SK-N-SH treated with all-trans-retinoic acid at 6 μM for 48 hours (cell line): Measurements from ENCODE around the gene RAD51AP1.

ENCODE experiments used
- BACH2 ChIP-seq: fragments of 250-450 bp; sonication (Bioruptor Pico); IDR thresholded peaks from 2 replicates; pipeline ENCODE4 v1.9.0; 2021; ENCODE audit warnings: mild to moderate bottlenecking, borderline replicate concordance
- CSDC2 ChIP-seq: fragments of 250-450 bp; sonication (Bioruptor Pico); IDR thresholded peaks from 2 replicates; pipeline ENCODE4 v1.5.0; 2020; ENCODE audit warnings: mild to moderate bottlenecking, moderate library complexity
- RARB ChIP-seq: fragments of 250-450 bp; sonication (Bioruptor Pico); IDR thresholded peaks from 2 replicates; pipeline ENCODE4 v1.8.0; 2021; ENCODE audit warnings: mild to moderate bottlenecking, moderate library complexity
- TCF4 ChIP-seq: fragments of 250-450 bp; sonication (Bioruptor Pico); IDR thresholded peaks from 2 replicates; pipeline ENCODE4 v1.8.0; 2021; ENCODE audit warnings: mild to moderate bottlenecking, moderate library complexity, borderline replicate concordance
- TF ChIP-seq, protein P1 (sequence below): fragments of 250-450 bp; sonication (Bioruptor Pico); IDR thresholded peaks from 2 replicates; pipeline ENCODE4 v1.5.1; 2021; ENCODE audit warnings: mild to moderate bottlenecking, moderate library complexity

DNA sequence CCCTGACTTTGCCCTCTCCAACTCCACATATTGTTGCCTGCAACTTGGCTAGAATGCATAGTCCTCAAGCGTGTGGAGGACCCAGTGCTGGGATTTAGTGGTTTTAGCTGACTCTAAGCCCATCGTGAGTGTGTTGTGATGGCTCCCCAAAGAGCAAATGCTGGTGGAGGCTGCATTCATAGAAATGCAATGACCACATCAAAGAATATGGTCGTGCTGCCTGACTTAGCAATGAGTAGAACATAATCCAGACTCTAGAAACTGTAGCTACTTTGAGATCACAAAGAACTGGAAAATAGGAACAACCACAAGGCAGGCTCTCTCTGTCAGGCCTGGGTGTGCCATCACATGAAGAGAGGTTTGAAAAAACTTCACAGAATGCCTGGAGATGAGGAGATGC, 24.6 kb downstream of the RAD51AP1 start:
- TF ChIP-seq TCF4 (CRISPR knock-in tag): no peak
- TF ChIP-seq CSDC2 (CRISPR knock-in tag): no peak
- no peak for TF ChIP-seq RARB (CRISPR knock-in tag)
- no peak for TF ChIP-seq BACH2
- TF ChIP-seq, protein P1, sequence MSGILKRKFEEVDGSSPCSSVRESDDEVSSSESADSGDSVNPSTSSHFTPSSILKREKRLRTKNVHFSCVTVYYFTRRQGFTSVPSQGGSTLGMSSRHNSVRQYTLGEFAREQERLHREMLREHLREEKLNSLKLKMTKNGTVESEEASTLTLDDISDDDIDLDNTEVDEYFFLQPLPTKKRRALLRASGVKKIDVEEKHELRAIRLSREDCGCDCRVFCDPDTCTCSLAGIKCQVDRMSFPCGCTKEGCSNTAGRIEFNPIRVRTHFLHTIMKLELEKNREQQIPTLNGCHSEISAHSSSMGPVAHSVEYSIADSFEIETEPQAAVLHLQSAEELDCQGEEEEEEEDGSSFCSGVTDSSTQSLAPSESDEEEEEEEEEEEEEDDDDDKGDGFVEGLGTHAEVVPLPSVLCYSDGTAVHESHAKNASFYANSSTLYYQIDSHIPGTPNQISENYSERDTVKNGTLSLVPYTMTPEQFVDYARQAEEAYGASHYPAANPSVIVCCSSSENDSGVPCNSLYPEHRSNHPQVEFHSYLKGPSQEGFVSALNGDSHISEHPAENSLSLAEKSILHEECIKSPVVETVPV: no peak
